ENCODE data around the gene MTPN.

Gene MTPN

GRCh38 chr7:135877805-135878204 is 99.4 kb downstream of the MTPN start:
- ATAC-seq = no peak
